HG03139 (cell line): ENCODE data around the gene LRCH4.

Experiments used
- ATAC-seq: cut with Tn5 transposase; IDR thresholded peaks from one replicate; pipeline ENCODE4 v1.9.1; 2021; ENCODE audit not compliant: unreplicated experiment

Gene LRCH4

DNA sequence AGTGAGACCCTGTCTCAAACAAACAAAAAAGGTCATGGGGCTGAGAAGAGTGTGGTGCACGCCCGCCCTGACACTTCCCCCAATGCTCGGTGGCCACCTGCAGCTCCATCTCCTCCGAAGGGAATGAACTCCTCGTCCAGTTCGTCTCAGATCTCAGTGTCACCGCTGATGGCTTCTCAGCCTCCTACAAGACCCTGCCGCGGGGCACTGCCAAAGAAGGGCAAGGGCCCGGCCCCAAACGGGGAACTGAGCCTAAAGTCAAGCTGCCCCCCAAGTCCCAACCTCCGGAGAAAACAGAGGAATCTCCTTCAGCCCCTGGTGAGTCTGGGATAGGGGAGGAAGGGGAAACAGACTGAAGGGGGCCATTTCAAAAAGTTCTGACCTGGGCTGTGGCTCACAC, 20.4 kb upstream of the LRCH4 start:
- no peak for ATAC-seq

DNA sequence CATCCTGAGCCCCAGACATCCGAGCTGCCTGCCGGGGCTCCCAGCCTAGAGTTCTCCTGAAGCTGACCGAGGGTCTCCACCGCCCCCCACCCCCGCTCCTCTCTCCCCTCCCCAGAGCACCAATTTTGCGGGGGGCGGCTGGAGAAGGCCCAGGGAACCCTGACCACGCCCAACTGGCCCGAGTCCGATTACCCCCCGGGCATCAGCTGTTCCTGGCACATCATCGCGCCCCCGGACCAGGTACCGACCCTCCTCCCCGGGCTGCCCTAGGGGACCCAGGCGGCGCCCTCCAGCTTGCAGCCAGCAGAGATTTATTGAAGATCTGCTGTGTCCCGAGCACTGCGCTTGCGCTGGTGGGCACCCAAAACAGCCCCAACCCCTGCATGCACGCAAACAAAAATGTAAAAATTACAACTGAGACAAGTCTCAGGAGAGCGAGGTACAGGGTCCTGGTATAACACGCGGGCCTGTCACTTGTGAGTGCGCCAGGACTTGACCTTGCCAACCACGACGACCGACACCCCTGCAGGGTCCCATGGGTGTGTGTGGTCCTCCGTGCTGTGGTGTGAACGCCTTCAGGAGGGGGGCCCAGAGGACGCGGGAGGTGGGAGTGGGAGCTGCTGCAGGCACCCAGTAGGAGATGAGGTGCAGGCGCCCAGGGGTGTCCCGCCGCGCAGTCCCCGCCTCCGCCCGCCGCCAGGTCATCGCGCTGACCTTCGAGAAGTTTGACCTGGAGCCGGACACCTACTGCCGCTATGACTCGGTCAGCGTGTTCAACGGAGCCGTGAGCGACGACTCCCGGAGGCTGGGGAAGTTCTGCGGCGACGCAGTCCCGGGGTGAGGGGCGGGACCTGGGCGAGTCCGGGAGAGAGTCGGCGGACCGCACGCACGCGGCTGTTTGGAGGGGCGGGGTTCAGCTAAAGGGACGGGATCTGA, 19.3 kb upstream of the LRCH4 start:
- ATAC-seq: no peak

- no peak for ATAC-seq
Observed at GRCh38 chr7:100604028-100604975, 18.4 kb upstream of the LRCH4 start.

GRCh38 chr7:100603726-100604027, 17.7 kb upstream of the LRCH4 start:
- no peak for ATAC-seq

DNA sequence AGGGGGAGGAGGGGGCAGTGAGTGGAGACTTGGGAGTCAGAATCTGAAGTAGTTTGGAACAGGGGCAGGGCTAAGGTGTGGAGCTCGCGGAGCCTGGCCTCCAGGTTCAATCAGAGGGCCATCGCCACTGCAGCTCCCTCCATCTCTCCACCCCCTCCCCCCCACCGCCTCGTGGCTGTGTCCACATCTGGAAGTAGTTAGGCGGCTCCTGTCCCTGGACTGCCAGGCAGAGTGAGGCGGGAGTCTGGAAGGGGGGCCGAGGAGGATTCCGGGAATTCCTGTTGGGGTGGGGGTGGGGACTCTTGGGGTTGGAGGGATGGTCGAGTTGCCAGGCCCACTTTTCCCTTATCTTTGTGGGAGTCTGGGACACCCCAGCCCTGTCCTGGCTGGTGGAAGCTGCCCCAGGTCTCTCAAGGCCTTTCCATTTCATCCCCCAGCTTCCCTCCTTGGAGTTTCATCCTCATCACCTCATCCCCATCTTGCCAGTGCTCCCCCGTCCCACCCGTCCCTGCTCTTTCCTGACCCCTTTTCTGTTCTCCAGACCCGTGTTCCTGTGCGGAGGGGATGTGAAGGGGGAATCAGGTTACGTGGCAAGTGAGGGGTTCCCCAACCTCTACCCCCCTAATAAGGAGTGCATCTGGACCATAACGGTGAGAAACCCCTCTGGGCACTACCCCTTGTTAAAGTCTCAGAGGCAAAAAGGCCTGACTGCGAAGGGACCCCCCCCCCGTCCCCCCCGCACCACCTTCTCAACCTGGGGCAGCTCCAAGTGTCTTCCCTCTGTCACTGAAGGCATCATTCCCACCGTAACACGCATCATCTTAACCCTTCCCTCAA, 17.2 kb upstream of the LRCH4 start:
- no peak for ATAC-seq

GRCh38 chr7:100600730-100601038, 14.8 kb upstream of the LRCH4 start:
- ATAC-seq: no peak

DNA sequence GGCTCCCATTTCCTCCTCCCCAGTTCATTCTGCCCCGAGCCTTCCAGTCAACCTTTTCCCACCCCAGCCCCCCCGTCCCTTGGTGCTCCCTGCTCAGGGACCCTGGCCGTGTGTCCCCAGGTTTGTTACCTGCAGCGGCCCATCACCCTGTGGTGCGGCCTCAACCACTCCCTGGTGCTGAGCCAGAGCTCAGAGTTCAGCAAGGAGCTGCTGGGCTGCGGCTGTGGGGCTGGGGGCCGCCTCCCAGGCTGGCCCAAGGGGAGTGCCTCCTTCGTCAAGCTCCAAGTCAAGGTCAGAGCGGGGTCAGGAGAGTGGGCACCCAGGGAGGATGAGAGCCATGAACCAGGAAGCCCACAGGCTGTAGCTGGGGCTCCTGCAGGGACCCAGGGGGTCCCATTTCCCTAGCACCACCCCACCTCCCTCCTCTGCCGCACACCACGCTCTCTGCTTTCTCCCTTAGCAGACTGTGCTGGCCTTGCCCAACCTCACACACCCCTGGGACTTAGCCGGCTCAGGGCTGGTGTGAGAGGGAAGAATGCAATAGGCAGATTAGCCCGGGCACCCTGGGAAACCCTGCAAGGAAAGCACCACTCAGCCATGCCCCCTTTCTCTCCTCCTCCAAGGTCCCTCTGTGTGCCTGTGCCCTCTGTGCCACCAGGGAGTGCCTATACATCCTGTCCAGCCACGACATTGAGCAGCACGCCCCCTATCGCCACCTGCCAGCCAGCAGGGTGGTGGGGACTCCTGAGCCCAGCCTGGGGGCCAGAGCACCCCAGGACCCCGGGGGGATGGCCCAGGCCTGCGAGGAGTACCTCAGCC, 14.2 kb upstream of the LRCH4 start:
- no peak for ATAC-seq

- ATAC-seq: no peak
Observed at GRCh38 chr7:100598425-100598824, 12.5 kb upstream of the LRCH4 start.

- ATAC-seq: no peak
Observed at GRCh38 chr7:100595188-100595587, 9.3 kb upstream of the LRCH4 start.

DNA sequence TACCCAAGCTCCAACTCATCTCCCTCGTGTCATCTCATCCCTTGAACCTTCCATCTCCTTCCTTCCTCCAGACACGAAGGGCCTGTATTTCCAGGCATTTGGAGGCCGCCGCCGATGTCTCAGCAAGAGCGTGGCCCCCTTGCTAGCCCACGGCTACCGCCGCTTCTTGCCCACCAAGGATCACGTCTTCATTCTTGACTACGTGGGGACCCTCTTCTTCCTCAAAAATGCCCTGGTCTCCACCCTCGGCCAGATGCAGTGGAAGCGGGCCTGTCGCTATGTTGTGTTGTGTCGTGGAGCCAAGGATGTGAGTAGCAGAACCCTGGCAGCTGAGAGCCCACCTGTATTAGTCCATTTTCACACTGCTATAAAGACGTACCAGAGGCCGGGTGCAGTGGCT, 5.7 kb upstream of the LRCH4 start:
- ATAC-seq: no peak

GRCh38 chr7:100590077-100590737, 4.3 kb upstream of the LRCH4 start:
- no peak for ATAC-seq

DNA sequence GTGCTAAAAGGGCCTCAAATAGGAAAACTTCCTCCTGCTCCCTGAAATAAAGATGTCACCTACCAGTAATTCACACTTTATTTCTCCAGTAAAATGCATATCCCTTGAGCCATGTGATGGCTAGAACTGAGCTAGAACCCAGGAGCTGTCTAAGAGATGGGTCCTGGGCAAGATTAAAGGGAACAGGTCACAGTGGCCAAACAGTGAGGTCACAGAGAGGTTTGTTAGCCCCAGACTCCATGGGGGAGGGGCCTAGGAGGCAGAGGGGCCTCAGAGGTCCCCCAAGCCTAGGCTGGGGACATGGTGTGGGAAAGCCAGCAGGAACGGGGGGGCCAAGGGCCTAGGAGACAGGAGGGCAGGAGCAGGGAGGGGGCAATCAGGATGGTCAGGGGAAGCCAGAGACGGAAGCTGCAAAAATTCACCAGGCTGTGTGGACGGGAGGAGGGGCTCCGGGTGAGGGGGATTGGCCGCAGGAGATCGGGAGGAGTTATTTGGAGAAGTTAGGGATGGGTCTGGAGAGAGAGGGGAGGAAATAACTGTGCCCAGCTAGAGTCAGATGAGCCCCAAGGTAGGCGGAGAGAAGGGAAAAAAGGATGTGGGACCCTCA, 3.5 kb upstream of the LRCH4 start:
- ATAC-seq: no peak

DNA sequence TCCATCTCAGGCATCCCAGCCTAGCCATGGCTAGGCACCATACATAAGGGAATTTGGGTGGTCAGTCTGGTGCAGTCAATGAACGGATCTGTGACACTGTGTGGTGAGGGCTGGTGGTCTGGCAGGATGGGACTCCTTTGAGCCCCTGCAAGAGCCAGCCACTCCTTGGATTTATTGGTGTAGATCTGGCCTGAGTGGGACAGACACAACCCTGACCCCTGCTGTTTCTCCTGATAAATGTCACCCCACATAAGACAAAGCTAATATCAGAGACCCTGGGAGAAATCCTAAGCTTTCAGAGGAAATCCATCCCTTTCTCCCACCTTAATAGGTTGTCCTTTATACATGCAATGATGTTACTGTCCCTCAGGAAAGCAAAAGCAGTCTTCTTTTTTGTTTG, 2.5 kb upstream of the LRCH4 start:
- no peak for ATAC-seq

GRCh38 chr7:100586266-100587025, 517 bp upstream of the LRCH4 start, which contains the start of gene FBXO24:
TSS of gene FBXO24 (plus strand) at chr7:100586328. CDS start at chr7:100586626, 298 bp downstream.
- ATAC-seq: peak; percentile 73

DNA sequence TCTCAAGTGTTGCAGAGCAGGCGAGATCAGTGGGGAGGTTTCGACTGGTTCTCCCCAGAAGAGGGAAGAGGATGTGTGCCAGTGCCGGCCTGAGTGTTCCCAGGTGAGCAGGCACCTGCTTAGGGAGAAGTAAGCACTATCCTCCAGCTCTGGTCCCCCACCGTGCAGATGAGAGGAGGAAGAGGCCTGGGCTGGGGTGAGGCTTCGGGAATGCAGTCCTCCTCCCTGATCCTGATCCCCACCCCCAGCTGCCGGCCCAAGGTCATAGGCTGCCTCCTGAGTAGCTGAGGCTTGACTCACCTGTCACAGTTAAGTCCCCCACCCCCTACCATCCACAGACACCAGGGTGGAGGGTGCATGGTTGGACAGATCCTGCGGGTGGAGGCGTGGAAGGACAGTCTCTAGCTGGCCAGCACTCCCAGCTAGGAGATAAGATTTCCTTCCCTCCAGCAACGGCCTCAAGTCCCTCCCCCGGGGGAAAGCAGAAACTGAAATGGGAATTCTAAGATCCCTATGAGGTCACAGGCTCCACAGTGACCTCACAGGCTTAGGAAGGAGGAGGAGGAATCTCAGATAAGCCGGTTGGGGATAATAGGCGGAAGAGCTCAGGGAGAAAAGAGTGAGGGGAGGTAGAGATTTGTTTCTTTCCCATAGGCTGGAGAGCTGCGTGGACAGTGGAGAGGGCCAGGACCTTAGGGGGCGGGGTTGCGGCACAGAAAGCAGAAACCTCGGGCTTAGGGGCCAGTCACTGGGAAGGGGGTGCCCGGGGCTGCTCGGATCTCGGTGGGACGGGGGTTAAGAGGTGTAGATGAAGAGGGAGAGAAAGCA, 1.0 kb downstream of the LRCH4 start:
- ATAC-seq: no peak

DNA sequence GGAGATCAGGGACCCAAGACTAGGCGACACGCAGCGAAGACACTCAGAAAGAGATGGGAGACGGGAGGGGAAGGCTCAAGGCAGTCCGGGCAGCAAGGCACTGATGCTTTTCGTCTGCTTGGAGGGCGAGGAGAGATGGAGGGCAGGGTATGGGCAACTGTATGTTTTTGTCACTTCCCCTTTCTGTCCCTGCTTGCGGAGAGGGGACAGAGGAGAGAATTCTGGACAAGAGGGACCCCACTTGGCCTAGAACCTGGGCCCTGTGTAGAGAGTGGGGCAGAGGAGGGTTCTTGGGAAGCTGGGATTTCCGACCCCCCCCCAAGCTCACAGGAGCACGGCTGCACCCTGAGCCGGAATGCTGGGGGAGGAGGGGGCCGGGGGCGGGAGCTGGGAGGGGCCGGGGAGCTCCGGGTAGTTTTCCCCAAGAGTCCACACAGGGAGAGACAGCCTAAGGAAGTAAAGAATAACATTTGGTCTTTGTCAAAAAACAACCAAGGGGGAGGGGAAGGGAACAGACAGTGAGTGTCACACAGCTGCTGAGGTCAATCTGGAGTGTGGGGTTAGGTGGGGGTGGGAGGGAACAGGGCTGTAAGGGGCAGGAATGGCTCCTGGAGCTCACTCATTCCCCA, 1.8 kb downstream of the LRCH4 start:
- ATAC-seq: no peak
